NCI-H446 (cell line): ENCODE data around the gene PITPNC1.
A peak's percentile ranks its signal among the peaks of the same experiment; 100 is the strongest.
"Not testable (repeated sequence)": the region's sequence is repeated elsewhere in the genome, so short reads cannot be mapped to it uniquely, and the experiment has no call there.

Experiments
- DNase-seq, 2 experiments: peaks; one replicate each; lab custom pipeline; 2025; lab: John Stamatoyannopoulos, UW

Gene PITPNC1

DNA sequence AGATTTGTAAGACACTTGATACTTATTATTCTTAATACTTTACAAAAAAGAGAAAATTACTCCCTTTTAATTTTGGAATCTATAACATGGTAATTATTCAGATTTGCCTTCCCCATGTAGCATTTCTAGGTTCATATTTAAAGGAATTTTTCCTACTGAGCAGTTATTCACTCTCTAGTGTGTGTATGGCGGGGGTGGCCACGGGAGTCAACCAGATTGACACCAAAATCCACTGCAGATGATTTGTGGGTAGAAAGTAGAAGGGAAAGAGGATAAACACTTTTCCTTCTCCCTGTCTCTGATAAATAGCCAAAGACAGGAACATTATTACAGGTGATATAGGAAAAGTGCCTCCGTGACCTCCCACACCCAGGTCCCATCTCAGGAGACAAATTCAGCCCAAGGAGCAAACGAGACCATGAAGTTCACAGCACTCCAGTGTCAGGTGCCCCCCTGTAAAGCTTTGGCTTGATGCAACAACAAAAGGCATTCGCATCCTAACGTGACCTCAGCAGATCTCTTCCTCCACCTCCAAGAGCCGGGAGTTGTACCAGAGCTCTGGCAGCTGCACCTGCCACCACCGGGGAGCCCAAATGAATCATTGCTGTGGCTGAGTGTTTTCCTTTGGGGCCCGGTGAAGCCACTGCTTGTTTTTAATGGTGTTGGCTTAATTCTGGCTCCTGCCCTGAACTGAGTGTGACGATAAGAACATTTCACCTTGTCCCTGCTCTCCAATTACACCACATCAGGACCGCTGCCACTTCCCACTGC lies 248.0 kb downstream of the PITPNC1 start:
- no peak for DNase-seq

DNA sequence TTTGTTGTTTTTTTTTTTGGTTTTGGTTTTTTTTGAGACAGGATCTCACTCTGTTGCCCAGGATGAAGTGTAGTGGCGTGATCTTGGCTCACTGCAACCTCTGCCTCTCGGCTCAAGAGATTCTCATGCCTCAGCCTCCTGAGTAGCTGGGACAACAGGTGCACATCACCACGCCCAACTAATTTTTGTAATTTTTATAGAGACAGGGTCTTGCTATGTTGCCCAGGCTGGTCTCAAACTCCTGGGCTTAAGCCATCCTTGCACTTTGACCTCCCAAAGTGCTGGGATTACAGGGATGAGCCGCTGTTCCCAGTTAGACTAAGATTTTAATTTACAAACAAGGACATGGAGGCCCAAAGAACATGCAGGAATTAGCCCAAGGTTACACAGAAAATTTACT lies 248.9 kb downstream of the PITPNC1 start:
- no peak for DNase-seq

GRCh38 chr17:67628580-67629013 lies 251.5 kb downstream of the PITPNC1 start:
- DNase-seq, result peak in 1 of 2 experiments; percentile 17

DNA sequence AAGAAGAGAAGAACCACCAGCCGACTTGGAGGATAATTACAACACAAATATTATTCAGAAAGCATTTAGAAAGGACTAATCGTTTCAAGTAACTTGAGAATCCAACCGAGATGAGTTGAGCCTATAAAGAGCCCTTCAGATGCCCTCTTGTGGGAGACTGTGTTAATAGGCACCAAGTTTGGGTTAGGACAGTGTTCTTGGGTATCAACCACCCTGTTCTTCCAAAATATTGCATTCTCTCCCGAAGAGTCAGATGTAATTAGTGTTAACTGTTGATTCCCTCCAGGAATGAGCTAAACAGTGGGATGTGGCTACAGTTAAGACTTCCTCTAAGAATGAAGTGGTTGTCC lies 252.9 kb downstream of the PITPNC1 start:
- peak in 1 of 2 experiments; percentile 42 for DNase-seq

GRCh38 chr17:67630836-67631235 lies 253.8 kb downstream of the PITPNC1 start:
- not testable (repeated sequence) for DNase-seq

DNA sequence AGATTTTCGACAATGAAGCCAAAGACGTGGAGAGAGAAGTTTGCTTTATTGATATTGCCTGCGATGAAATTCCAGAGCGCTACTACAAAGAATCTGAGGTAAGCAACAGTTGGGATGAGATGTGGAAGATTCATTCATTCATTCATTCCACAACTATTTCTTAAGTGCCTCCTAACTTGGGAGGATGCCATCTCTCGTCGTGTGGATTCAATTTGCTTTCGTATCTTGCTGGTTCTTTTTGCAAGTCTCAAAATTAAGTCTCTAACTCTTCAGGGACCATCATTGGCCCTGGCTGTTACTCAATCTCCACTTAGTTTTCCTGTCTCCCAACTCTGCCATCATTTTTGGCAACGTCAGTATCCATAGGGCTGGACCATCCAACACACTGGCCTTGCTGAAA lies 255.1 kb downstream of the PITPNC1 start:
- DNase-seq, result no peak

GRCh38 chr17:67633751-67634211 lies 256.7 kb downstream of the PITPNC1 start:
- DNase-seq, result no peak

GRCh38 chr17:67635681-67636080 lies 258.6 kb downstream of the PITPNC1 start:
- no peak for DNase-seq

DNA sequence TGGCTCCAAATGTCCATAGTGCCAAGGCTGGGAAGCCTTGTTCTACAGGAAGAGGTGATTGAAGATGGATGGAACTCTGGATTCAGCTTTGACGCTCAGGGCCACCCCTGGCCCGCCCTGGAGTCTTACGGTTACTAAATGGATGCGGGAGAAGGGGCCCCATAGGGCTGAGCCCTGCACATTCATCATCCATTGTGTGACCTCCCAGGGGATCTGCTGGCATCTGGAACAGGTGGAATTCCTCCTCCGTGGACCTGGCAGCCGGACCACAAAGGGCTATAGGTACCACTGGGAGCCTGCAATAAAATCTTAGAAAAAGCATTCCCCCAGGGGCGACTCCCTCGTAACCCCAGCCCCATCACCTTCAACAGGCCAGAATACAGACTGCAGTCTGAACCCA lies 259.2 kb downstream of the PITPNC1 start:
- no peak for DNase-seq

GRCh38 chr17:67636834-67637520 lies 259.9 kb downstream of the PITPNC1 start:
- no peak for DNase-seq

GRCh38 chr17:67637901-67638641 lies 261.0 kb downstream of the PITPNC1 start:
- peak in 1 of 2 experiments; percentile 48 for DNase-seq

- no peak for DNase-seq
Observed at GRCh38 chr17:67638871-67639270, 261.8 kb downstream of the PITPNC1 start.

DNA sequence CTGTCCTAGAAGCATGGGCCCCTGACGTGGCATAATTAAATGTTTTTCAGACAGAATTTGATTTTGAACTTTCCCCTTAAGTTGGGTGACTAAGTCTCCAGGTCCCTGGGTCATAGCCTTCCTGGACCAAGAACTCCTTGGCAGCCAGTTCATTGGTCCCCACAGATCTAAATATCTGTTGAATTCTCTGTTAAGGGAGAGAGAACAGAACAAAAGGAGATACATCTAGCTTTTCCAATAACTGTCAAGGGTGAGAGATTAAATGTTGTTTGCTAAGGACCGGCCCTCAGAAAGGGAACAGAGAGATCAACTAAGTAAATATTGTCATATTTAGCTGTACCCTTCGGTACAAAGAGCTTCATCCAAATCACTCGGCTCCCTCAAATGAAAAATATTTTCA lies 262.5 kb downstream of the PITPNC1 start:
- DNase-seq, result no peak

- peak in 1 of 2 experiments; percentile 37 for DNase-seq
Observed at GRCh38 chr17:67639979-67640378, 262.9 kb downstream of the PITPNC1 start.

GRCh38 chr17:67642488-67642887 lies 265.4 kb downstream of the PITPNC1 start:
- peak in 1 of 2 experiments; percentile 13 for DNase-seq

- no peak for DNase-seq
Observed at GRCh38 chr17:67644061-67644460, 267.0 kb downstream of the PITPNC1 start.

GRCh38 chr17:67645195-67645594 lies 268.1 kb downstream of the PITPNC1 start:
- not testable (repeated sequence) for DNase-seq

DNA sequence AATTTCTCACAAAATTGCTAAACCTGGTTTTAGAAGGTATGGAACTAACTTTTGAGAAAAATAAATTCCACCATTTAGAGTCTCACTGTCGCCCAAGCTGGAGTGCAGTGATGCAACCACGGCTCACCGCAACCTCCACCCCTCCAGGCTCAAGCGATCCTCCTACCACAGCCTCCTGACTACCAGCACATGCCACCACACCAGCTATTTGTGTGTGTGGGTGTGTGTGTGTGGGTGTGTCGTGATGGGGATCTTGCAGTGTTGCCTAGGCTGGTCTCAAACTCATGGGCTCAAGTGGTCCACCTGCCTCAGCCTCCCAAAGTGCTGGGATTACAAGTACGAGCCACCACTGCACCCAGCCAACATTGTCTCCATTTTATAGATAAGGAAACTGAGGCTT lies 269.4 kb downstream of the PITPNC1 start:
- no peak for DNase-seq

DNA sequence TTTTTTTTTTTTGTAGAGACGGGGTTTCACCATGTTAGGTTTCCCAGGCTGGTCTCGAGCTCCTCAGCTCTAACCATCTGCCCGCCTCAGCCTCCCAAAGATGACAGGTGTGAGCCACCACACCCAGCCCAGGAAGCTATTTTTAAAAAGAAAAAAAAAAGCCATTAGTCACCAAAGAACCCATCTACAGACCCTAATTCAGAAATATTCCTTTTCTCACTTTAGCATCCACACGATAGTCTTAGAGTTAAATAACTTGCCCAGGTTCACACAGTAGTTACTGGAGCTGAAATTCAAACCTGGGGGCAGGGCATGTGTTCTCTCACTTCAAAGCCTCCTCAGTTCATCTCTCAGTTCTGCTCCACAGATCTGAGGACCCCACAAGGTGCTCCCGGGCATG lies 270.4 kb downstream of the PITPNC1 start:
- DNase-seq, result no peak

- peak in 1 of 2 experiments; percentile 18 for DNase-seq
Observed at GRCh38 chr17:67648032-67648905, 271.2 kb downstream of the PITPNC1 start.

GRCh38 chr17:67648906-67649295 lies 271.8 kb downstream of the PITPNC1 start:
- DNase-seq, result not testable (repeated sequence)

DNA sequence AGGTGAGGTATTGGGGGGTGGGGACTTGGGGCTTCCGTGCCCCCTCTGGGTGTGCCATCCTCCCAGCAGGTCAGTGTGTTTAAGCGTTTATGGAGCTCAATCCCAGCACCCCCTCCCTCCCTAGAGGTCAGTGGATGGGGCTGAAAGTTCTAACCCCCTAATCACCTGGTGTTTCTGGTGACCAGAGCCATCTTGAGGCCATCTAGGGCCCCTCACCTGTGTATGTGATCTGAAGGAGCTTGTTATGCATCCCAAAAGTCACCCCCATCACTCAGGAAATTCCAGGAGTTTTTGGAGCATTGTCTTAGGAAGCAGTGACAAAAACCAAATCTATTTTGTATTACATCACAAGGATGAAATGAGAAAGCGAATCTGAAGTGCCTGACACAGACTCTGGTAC lies 272.8 kb downstream of the PITPNC1 start:
- DNase-seq, result no peak
